Measurements from ENCODE around the gene UNKL.
"Not testable (repeated sequence)": the region's sequence is repeated elsewhere in the genome, so short reads cannot be mapped to it uniquely, and the experiment has no call there.

The UNKL gene

GRCh38 chr16:1445518-1446203 is 31.2 kb upstream of the UNKL start:
- DNase-seq (ENCODE audit: low read depth, low spot score), result no peak

GRCh38 chr16:1444730-1445517 is 30.4 kb upstream of the UNKL start:
- DNase-seq (ENCODE audit: low read depth, low spot score), result no peak

GRCh38 chr16:1443980-1444729 is 29.7 kb upstream of the UNKL start, which contains the start of gene CCDC154:
TSS of gene CCDC154 (minus strand) at chr16:1444556. CDS start at chr16:1444322, 234 bp downstream.
- DNase-seq (ENCODE audit: low read depth, low spot score), result no peak

- no peak for DNase-seq (ENCODE audit: low read depth, low spot score)
Measured at GRCh38 chr16:1443403-1443973, 29.0 kb upstream of the UNKL start.

- DNase-seq (ENCODE audit: low read depth, low spot score), result no peak
Measured at GRCh38 chr16:1442697-1443096, 28.2 kb upstream of the UNKL start.

- DNase-seq (ENCODE audit: low read depth, low spot score), result no peak
Measured at GRCh38 chr16:1441391-1441829, 26.9 kb upstream of the UNKL start.

- not testable (repeated sequence) for DNase-seq (ENCODE audit: low read depth, low spot score)
Measured at GRCh38 chr16:1439699-1440074, 25.2 kb upstream of the UNKL start.

- no peak for DNase-seq (ENCODE audit: low read depth, low spot score)
Measured at GRCh38 chr16:1439058-1439698, 24.7 kb upstream of the UNKL start.

GRCh38 chr16:1438229-1439057 is 23.9 kb upstream of the UNKL start:
- DNase-seq (ENCODE audit: low read depth, low spot score), result no peak

- DNase-seq (ENCODE audit: low read depth, low spot score), result no peak
Measured at GRCh38 chr16:1437606-1438005, 23.1 kb upstream of the UNKL start.

- DNase-seq (ENCODE audit: low read depth, low spot score), result no peak
Measured at GRCh38 chr16:1436731-1437355, 22.3 kb upstream of the UNKL start.

- DNase-seq (ENCODE audit: low read depth, low spot score), result no peak
Measured at GRCh38 chr16:1435921-1436697, 21.6 kb upstream of the UNKL start.

- no peak for DNase-seq (ENCODE audit: low read depth, low spot score)
Measured at GRCh38 chr16:1434644-1435592, 20.4 kb upstream of the UNKL start.

GRCh38 chr16:1433756-1434155 is 19.3 kb upstream of the UNKL start:
- no peak for DNase-seq (ENCODE audit: low read depth, low spot score)

- no peak for DNase-seq (ENCODE audit: low read depth, low spot score)
Measured at GRCh38 chr16:1433263-1433560, 18.7 kb upstream of the UNKL start.

- no peak for DNase-seq (ENCODE audit: low read depth, low spot score)
Measured at GRCh38 chr16:1432388-1433262, 18.1 kb upstream of the UNKL start.

GRCh38 chr16:1431497-1432270 is 17.2 kb upstream of the UNKL start:
- DNase-seq (ENCODE audit: low read depth, low spot score), result no peak

Data from brain pericyte (primary cell).